Measurements from ENCODE around the gene GAL.
"Not testable (repeated sequence)": the region's sequence is repeated elsewhere in the genome, so short reads cannot be mapped to it uniquely, and the experiment has no call there.

The GAL gene, protein sequence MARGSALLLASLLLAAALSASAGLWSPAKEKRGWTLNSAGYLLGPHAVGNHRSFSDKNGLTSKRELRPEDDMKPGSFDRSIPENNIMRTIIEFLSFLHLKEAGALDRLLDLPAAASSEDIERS

DNA sequence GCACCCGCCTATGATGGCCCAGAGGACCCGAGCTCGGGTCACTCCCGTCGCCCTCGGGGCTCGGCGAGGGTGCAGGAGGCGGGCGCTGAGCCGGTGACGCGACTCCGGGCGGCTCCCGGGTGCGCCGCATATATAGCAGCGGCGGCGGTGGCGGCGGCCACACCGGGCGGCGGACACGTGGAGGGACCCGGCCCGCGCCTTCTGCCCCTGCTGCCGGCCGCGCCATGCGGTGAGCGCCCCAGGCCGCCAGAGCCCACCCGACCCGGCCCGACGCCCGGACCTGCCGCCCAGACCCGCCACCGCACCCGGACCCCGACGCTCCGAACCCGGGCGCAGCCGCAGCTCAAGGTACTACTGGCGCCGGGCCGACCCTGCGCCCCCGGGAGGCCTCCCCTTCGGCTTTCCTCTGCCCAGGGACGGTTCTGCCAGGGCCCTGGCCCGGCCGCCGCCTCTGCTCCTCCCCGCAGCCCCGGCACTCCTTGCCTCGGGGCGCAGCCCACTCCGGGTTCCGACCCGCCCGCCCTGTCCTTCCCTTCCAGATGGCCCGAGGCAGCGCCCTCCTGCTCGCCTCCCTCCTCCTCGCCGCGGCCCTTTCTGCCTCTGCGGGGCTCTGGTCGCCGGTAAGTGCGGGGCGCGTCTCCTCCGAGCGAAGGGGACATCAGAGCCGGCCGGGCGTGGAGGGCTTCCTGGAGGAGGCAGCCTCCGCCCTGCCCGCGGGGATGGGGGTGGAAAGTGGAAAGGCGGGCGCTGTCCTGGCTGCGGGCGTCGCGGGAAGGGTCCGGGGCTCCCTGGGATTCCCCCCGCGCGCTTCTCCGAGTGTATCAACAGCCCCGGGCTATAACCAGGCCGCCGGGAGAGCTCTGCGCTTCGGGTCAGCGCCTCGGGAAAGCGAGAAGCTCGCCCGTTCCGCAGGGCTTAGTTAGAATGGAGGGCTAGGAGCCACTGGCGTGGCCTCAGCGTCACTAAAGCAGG is at the start of gene GAL:
TSS of gene GAL (plus strand) at position 160 of the 972 bp plus-strand sequence. CDS start at position 540, 380 bp downstream.
- no peak for DNase-seq (ENCODE audit: low read depth, low spot score)

DNA sequence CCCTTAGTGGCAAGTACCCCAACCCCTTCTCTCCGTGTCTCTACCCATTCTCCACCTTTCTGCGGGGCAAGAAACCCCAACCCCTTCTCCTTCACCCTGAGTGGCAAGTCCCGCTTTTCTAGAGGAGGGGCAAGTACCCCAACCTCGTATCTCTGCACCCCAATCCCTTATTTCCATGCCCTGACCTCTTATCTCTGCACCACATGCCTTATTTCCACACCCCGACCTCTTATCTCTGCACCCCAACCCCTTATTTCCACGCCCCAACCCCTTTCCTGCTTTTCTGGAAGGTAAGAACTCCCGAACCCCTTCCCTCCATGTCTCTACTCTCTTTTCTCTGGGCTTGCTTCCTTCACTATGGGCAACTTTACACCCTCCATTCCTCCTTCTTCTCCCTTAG is 49.7 kb upstream of the GAL start:
- DNase-seq (ENCODE audit: low read depth, low spot score): not testable (repeated sequence)

DNA sequence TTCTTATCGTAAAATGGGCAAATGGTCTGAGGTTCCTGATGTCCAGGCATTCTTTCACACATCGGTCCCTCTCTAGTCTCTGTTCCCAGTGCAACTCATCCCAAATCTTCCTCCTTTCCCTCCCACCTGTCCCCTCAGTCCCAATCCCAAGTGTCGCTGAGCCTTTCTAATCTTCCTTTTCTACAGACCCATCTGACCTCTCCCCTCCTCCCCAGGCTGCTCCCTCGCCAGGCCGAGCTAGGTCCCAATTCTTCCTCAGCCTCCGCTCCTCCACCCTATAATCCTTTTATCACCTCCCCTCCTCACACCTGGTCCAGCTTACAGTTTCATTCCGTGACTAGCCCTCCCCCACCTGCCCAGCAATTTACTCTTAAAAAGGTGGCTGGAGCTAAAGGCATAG is 49.2 kb upstream of the GAL start:
- not testable (repeated sequence) for DNase-seq (ENCODE audit: low read depth, low spot score)

DNA sequence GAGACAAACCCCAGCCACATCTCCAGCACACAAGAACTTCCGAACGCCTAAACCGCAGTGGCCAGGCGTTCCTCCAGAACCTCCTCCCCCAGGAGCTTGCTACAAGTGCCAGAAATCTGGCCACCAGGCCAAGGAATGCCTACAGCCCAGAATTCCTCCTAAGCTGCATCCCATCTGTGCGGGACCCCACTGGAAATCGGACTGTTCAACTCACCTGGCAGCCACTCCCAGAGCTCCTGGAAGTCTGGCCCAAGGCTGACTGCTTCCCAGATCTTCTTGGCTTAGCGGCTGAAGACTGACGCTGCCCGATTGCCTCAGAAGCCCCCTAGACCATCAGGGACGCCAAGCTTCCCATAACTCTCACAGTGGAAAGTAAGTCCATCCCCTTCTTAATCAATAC is 48.5 kb upstream of the GAL start:
- DNase-seq (ENCODE audit: low read depth, low spot score): not testable (repeated sequence)

DNA sequence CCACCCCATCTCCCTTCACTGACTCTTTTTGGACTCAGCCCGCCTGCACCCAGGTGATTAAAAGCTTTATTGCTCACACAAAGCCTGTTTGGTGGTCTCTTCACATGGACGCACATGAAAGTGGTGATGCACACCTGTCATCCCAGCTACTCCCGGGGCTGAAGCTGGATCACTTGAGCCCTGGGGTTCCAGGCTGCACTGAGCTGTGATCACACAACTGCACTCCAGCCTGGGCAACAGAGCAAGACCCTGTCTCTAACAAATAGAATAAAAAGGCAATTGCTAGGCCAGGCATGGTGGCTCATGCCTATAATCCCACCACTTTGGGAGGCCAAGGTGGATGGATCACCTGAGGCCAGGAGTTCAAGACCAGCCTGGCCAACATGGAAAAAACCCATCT is 45.0 kb upstream of the GAL start:
- DNase-seq (ENCODE audit: low read depth, low spot score): not testable (repeated sequence)

DNA sequence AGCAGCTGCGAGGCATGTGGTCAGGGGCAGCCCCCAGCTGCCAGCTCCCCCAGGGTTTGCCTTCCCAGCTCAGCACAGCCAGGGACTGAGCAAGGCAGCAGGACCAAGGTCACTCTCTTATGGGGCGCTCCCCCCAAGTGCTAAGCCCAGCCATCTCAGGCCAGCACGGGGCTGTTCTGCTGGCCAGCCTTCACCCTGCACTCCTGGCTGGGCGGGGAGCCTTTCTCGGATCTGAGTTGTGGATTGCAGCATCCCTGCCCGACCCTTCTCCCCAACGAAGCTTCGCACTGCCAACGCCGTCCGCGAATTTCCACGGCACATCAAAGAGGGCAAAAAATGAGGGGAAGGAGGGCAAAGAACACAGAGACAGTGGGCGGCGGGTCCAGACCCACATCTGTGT is 42.5 kb upstream of the GAL start:
- DNase-seq (ENCODE audit: low read depth, low spot score): no peak

DNA sequence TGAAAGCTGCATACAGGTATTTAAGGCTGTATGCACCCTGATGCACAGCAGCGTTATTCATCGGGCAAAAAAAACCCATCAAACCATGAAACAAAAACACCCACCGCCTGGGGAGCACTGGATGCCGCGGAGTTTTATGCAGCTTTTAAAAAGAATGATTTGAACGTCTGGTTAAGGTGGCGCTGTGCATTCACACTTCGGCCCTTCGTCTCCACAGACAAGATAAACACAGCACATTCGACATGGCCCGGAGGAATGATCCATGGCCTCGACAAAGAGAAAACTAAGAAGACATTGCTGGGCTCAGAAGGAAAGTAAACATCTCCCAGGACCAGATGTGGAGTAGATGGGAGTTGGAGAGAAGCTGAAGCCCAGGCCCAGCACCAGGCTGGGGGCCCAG is 40.8 kb upstream of the GAL start:
- peak; percentile 42 for DNase-seq (ENCODE audit: low read depth, low spot score)

DNA sequence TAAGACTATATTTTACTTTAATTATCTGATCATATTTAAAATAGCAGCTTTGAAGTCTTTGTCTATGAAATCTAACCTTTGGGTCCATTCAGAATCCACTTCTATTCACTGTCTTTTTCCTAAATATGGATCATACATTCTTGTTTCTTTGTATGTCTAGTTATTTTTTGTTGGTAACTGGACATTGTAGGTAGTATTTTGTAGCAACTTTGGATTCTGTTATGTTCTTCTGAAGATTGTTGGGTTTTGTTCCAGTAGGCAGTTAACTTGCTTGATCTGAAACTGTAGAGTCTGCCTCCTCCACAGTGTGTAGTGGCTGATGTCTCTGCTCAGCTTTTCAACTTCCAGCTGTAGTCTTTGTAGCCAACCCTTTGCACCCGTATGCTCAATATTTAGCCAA is 37.5 kb upstream of the GAL start:
- no peak for DNase-seq (ENCODE audit: low read depth, low spot score)

DNA sequence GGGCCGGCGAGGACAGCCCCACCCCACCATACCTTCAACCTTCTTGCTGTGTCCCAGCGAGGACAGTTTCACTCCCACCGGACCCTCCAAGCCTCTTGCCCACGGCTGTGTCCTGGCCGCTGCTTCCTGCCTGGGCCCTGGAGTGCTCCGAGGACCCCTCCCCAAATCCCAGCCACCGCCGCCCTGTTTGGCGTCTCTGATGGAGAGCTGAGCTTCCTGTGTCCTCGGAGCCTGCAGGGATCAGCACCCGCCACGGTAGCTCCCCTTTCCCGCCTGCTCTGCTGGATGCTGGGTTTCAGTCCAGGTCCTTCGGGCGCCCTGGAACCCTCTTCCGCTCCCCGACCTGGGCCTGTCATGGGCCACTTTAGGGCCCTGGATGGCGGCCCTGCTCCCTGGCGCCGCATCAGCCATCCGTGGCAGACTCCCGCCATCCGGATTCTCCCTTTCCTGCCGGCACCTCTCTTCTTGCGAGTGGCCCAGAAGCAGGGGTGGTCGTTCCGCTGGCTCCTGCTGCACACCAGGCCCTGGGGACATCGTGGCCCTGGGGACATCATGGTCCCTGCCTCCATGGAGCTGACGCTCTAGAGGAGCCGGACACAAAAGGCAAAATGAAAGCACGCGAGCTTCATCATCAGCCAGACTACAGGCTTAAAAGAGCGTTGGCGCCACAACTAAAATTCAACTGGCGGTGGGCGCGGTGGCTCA is 34.3 kb upstream of the GAL start:
- no peak for DNase-seq (ENCODE audit: low read depth, low spot score)

DNA sequence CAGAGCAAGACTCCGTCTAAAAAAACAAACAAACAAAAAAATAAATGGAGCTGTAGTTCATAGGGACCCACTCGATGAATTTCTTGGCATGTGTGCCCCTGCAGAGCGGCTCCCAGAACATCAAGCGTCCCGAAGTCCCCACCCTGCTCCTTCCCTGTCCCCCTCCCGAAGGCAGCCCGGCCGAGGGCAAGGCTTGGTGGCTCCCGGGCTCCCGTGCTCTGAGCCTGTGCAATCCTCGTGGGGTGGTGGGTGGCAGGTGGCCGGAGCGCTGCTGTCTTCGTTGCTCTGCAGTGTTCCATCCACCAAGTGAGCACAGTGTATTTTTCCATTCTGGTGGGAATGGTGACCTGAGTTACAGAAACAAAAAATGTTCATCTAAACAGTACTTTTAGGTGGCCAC is 33.5 kb upstream of the GAL start:
- no peak for DNase-seq (ENCODE audit: low read depth, low spot score)

DNA sequence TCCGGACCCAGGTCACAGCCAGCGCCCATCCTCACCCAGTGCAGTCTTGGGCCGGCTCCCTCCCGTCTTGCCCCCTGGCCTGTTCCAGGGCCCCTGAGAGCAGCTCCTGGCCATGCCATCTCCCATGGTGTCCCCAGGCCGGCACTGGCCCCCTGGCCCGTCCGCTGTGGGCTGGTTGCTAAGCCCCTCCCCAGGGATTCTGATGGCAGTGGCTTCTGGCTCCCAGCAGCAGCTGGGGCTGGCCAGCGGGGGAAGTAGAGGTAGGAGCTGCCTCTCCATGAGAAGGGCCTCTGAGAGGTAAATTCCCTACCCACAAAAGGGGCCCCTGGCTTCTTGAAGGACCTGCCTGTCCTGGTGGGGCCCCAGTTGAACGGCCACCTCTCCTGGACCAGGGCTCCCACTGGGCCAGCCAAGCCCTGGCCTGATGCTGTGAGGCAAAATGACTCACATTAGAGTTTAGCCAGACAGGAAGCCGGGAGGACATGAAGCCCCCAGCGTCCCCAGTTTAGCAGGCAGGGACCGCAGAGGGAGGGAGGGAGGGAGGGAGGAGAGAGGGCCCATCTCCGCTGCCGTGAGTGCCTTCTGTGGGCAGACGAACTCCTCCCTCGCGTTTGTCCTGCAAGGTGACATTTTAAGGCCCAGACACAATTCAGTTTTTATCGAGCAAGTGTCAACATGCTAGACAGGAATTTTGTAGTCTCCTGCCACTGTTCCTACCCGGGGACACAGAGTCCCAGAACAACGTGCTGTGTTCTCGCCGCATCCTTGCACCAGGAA is 32.9 kb upstream of the GAL start:
- DNase-seq (ENCODE audit: low read depth, low spot score): no peak

DNA sequence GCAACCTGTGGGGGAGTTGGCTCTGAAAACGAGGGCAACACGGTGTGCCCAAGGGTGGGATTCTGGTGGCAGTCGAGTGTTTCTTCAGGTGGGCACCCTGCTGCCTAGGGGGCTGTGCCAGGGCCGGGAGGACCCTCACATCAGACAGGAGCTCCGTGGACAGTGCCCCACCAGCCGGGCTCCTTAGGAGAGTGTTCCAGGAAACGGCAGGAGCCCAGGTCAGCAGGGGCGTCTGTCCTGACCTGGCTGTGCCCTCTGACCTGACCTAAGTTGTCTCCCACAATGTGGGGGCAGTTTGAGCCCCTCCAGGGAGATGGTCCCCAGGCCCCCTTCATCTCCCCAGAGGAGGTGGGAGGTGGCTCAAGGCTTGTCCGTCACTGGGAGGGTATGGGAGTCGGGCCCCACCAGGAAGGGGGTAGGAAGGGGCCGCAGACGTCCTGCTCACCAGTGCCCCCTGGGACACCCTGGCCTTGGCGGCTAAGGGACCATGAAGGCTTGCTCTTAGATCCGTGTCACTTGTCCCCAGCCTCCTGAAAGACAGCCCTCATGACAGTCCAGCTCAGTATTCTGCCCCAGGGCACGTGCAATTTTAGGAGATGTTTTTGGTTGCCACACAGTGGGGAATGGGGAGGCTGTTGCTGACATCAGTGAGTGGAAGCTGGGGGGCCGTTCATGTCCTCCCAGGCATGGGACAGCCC is 32.2 kb upstream of the GAL start:
- DNase-seq (ENCODE audit: low read depth, low spot score): no peak

DNA sequence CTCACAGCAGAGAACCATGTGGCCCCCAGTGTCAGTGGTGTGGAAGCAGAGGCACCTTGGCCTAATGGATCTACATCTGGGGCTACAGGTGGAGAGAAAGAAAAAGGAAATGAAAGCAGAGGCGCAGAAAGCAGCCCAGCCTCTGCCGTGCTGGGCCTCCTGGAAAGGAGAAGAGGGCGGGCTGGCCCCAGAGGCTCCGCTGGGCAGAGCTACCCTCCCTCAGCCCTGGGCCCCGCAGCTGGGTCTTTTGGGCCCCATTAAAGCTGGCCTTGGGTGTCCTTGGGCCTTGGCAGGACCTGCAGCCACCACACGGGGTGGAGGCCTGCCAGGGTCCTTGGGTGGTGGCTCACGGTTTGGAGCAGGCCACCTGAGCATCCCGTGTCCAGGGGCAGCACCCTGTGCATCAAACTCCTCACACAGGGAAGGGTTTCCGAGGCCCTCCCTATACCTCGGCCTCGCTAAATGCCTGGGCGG is 31.6 kb upstream of the GAL start:
- DNase-seq (ENCODE audit: low read depth, low spot score): no peak

DNA sequence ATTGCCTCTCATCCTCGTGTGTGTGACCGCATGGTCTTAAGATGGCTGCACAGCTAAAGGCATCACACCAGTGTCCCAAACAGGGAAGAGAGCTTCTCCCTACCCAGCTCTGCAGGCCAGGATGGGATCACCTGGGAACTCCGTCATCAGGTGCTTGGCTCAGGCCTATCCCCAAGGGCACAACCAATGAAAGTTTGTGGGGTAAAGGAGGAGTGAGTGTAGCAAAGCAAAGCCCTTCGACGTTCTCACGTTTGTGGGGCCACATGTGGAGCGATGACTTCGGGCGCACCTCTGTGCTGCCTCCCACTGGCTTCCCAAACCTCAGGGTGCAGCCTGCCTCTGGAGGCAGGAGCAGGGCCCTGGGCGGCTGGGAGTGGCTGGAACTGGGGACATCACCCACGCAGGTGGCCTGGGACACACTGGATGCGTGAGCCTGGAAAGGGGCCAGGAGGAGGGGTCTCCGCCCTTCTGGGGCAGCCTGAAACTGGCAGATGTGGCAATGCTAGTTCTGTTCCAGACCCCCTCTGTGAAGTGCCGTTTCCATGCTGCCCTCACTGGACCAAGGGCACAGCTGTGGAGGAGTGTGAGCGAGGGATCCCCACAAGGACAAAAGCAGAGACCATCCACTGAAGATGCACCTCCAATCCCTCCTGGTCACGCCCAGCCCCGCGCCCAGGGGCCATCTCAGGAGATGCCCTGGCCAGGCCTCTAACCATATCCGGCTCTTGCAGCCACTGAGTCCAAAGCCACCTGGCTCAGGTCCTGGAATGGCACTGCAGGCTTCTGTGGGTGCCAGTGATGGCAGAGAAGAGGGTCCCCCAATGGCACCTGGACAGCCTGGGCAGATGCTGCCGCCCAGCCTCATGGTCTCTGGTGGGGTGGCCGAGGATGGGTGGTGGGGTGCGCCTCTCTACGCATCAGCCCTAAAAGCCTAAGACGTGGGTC is 30.6 kb upstream of the GAL start:
- no peak for DNase-seq (ENCODE audit: low read depth, low spot score)

DNA sequence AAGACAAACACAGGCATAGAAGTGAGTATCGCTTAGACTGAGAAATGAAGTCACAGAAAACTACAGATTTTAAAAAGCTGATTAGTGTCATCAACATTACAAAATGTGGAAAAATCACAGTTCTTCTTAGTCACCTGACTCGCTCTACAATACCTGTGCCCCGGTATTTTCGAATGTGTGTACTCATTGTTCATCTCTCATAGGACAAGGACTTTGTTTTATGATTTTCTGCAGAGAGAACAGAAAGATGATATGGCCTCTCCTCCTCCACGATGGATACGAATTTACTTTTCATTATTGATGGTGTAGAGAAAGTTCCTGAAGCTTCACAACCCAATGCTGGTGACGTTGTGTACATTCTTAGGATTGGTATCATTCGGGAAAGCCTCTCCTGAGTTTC is 29.4 kb upstream of the GAL start:
- no peak for DNase-seq (ENCODE audit: low read depth, low spot score)

DNA sequence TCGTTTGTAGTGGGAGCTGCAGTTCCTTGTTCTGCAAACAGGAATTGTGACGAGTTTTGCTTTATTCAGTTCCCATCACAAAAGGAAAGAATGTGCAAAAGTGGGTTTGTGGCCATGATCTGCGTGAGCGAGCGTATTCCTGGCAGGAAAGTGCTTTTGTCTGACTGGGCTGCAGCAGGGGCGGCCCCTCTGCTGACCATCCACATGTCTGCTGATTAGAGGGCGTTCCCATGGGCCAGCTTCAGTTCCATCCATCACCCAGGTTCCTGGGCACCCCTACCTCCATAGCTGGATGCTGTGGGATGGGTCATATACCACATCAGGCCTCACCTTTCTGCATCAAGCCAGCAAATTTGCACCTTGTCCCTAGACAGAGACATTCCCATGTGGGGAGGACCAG is 28.9 kb upstream of the GAL start:
- no peak for DNase-seq (ENCODE audit: low read depth, low spot score)

DNA sequence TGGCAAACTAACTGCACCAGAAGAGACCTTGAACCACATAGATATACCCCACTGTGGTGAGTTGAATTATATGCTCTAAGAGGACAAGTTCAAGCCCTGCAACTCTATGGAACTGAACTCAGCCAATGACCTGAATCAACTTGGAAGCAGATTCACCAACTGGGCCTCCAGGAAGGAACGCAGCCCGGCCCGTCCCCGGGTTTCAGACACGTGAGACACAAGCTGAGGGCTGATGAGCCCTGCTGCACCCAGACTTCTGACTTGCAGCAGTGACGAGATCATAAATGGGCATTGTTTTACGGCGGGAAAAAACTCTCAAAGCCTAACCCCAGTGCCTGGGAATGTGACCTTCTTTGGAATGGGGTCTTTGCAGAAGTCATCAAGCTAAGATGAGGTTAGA is 28.5 kb upstream of the GAL start:
- no peak for DNase-seq (ENCODE audit: low read depth, low spot score)

DNA sequence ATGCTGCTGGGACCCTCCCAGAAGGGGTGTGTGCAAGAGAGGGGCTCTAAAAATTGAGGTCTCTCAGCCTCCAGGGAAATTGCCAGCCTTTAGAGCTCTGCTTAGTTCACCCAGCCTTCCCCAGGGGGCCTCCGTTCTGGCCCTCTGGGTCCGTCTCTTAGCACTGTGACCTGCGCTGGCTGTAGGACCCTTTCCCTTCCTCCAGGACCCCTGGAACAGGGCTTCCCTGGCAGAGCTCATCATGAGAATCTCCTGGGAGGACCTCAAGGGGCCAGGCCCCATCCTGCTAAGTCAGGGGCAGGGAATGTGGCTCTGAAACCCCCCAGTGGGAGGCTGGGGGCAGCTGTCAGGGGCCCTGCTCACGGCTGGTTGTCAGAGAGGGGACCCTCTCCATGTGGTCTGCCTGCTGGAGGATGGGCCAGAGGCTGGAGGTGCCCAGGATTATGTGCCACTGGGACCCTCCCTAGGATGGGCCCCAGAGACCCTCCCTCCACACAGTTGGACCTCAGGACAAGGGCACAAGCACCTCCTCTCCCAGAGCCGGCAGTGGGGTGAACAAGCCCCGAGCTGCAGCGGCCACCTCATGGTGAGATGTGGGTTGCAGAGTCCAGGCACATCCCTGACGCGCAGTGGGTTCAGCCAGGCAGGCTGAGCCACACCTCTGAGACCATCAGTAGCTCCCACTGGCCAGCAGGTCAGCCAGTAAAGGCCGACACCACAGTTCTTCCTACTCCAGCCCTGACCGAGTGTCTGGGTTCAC is 27.1 kb upstream of the GAL start:
- DNase-seq (ENCODE audit: low read depth, low spot score): no peak

DNA sequence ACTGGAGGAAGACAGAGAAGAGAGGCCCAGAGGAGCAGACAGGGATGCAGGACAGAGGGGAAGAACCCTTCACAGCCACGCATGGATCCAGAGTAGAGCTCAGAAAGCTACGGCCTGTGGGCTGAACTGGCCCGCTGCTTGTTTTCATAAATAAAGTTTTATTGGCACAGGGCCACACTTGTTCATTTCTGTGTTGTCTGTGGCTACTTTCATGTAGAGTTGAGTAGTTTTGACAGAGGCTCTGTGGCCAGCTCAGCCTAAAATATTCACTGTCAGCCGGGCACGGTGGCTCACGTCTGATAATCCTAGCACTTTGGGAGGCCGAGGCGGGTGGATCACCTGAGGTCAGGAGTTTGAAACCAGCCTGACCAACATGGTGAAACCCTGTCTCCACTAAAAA is 26.2 kb upstream of the GAL start:
- DNase-seq (ENCODE audit: low read depth, low spot score): no peak
